AG04449 (cell line): ENCODE results near the gene INKA1.
A peak's percentile ranks its signal among the peaks of the same experiment; 100 is the strongest.

Experiments used
- CTCF ChIA-PET: fragments of 350-600 bp; formaldehyde crosslinking; extraction: SDS; loops from one replicate; lab custom pipeline; 2021; ENCODE audit warnings: antibody characterized with exemption; lab: Yijun Ruan, JAX
- POLR2A ChIA-PET: fragments of 400-600, 350-600 bp; formaldehyde crosslinking; extraction: SDS; loops from one replicate; lab custom pipeline; 2020; ENCODE audit warnings: antibody characterized with exemption, inconsistent platforms; lab: Yijun Ruan, JAX
- DNase-seq: peaks from one replicate; pipeline ENCODE4 v3.0.0-alpha.2; 2010; ENCODE audit warnings: low read depth, low spot score
- H3K4me3 ChIP-seq: 2 replicates; pipeline ENCODE4 v1.5.1; 2011; ENCODE audit warnings: low read depth, mild to moderate bottlenecking, control low read depth, low read length
- CTCF ChIP-seq: IDR thresholded peaks from one replicate; pipeline ENCODE4 v1.5.1; 2011; ENCODE audit warnings: mild to moderate bottlenecking, moderate library complexity, low read length, control low read depth, inconsistent platforms; ENCODE audit not compliant: insufficient read depth; ENCODE audit errors: missing control alignments

The INKA1 gene

GRCh38 chr3:49799105-49799504 is 4.0 kb upstream of the INKA1 start:
- POLR2A ChIA-PET = interaction anchor here (0.6 to 0.9 kb wide), 2 partner anchors 13 to 146 kb away, joined by 3 to 4 read pairs; partner anchors contain the start of gene IP6K1
- no peak for TF ChIP-seq CTCF

GRCh38 chr3:49799761-49800160 is 3.3 kb upstream of the INKA1 start, which contains the start of gene CDHR4:
TSS of gene CDHR4 (minus strand) at chr3:49799873. CDS start at chr3:49799812, 61 bp downstream.
- ChIA-PET CTCF (interaction anchor here (0.6 to 12.8 kb wide), 5 partner anchors 7 to 260 kb away, joined by 3 to 507 read pairs (median 39); partner anchors contain the start of gene IP6K1), POLR2A (interaction anchor here (0.6 to 0.9 kb wide), 3 partner anchors 13 to 145 kb away, joined by 3 to 4 read pairs (median 4); partner anchors contain the start of gene IP6K1)
- no peak within 1 kb of the TSS for H3K4me3 ChIP-seq
- no peak for TF ChIP-seq CTCF
- peak; percentile 36 for DNase-seq

More at GRCh38 chr3:49799105-49799504, 4.0 kb upstream of the INKA1 start:
- DNase-seq = no peak
- CTCF ChIA-PET = interaction anchor here (0.9 to 12.8 kb wide), 5 partner anchors 7 to 259 kb away, joined by 3 to 507 read pairs (median 39); partner anchors contain the start of gene IP6K1
- no peak overlapping the region for H3K4me3 ChIP-seq

GRCh38 chr3:49801160-49801559 is 1.9 kb upstream of the INKA1 start:
- POLR2A ChIA-PET = no interaction called here
- CTCF ChIA-PET = interaction anchor here (0.5 to 12.8 kb wide), 16 partner anchors 9 to 173 kb away, joined by 3 to 507 read pairs (median 6); partner anchors contain the start of genes IP6K1 and UBA7
- TF ChIP-seq CTCF = no peak
- DNase-seq = no peak
- no peak overlapping the region for H3K4me3 ChIP-seq

- peak; percentile 13 for TF ChIP-seq CTCF
- POLR2A ChIA-PET = interaction anchor here (0.6 to 2.1 kb wide), 8 partner anchors 9 to 353 kb away, joined by 3 to 8 read pairs (median 4); partner anchors contain the start of genes IP6K1, MON1A and RBM6
- CTCF ChIA-PET = interaction anchor here (0.7 to 12.8 kb wide), 29 partner anchors 9 to 388 kb away, joined by 3 to 507 read pairs (median 6); partner anchors contain the start of genes GMPPB, GNAT1, IP6K1 and MON1A
- no peak for DNase-seq
- H3K4me3 ChIP-seq = peak overlapping the region; percentile 87
Observed at GRCh38 chr3:49803465-49804140, 542 bp downstream of the INKA1 start.

GRCh38 chr3:49804141-49805041 is 1.3 kb downstream of the INKA1 start:
- no peak for DNase-seq
- ChIA-PET CTCF (interaction anchor here (0.9 to 12.8 kb wide), 8 partner anchors 8 to 104 kb away, joined by 3 to 507 read pairs (median 12); partner anchors contain the start of genes IP6K1 and UBA7), POLR2A (interaction anchor here (1.1 to 2.1 kb wide), 4 partner anchors 9 to 18 kb away, joined by 3 to 8 read pairs (median 4); partner anchors contain the start of gene IP6K1)
- H3K4me3 ChIP-seq = peak overlapping the region; percentile 87
- no peak for TF ChIP-seq CTCF
